GM19099 (cell line): Measurements from ENCODE around the gene AGFG2.

Experiments
- POLR2A ChIP-seq: IDR thresholded peaks from 3 replicates; pipeline ENCODE4 v1.6.1; 2011; ENCODE audit warnings: low read depth; ENCODE audit not compliant: insufficient read length; ENCODE audit errors: extremely low read depth

AGFG2 gene

DNA sequence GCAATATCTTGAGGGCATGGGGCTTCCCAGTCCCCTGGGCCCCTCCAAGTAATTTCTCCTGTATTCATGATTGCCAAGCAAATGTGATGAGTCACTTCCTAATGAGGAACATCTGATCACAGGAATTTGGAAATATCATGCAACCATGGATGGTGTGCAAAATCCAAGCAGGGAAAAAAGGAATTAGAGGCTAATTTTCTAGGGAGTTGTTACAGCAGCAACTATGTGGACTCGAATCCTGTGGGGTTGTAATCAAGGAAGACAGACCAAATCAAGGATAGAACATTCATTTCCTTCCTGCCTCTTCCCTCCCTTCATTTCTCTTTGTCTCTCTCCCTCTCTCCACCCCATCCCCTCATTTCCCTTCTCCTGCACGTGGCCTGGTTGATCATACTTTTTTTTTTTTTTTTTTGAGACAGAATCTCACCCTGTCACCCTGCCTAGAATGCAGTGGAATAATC lies 23.9 kb upstream of the AGFG2 start:
- no peak for TF ChIP-seq POLR2A

DNA sequence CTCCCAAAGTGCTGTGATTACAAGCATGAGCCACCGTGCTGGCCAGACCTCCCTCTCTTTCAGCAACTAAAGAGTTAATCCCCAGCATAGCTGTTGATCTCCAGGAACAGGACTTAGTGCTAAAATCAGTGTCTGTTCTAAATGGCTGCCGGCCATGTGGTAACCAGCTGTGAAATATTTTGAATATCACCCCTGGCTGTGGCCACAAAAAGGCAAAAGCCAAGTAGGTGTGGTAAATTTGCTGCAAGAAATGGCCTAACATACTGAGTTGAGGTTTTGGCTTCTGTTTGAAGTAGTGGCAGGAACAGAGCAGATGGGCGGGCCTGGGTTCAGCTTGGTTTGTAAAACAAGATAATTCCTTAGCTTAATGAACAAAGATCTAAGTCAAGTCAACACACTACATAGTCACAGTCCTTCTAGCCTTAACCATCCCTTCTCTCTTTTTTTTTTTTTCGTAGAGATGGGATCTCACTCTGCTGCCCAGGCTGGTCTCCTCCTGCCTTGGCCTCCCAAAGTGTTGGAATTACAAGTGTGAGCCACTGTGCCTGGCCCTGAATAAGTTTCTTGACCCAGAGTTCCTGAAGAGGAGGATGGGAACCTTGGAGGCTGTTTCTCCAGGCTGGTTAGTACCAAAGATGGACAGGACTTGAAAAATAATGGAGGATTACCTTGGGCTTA lies 22.7 kb upstream of the AGFG2 start:
- TF ChIP-seq POLR2A = no peak

GRCh38 chr7:100517305-100517704 lies 21.7 kb upstream of the AGFG2 start:
- TF ChIP-seq POLR2A = no peak

- no peak for TF ChIP-seq POLR2A
Measured at GRCh38 chr7:100519580-100519979, 19.4 kb upstream of the AGFG2 start.

GRCh38 chr7:100520138-100520537 lies 18.9 kb upstream of the AGFG2 start:
- TF ChIP-seq POLR2A = no peak

GRCh38 chr7:100521076-100521475 lies 17.9 kb upstream of the AGFG2 start:
- TF ChIP-seq POLR2A = no peak

DNA sequence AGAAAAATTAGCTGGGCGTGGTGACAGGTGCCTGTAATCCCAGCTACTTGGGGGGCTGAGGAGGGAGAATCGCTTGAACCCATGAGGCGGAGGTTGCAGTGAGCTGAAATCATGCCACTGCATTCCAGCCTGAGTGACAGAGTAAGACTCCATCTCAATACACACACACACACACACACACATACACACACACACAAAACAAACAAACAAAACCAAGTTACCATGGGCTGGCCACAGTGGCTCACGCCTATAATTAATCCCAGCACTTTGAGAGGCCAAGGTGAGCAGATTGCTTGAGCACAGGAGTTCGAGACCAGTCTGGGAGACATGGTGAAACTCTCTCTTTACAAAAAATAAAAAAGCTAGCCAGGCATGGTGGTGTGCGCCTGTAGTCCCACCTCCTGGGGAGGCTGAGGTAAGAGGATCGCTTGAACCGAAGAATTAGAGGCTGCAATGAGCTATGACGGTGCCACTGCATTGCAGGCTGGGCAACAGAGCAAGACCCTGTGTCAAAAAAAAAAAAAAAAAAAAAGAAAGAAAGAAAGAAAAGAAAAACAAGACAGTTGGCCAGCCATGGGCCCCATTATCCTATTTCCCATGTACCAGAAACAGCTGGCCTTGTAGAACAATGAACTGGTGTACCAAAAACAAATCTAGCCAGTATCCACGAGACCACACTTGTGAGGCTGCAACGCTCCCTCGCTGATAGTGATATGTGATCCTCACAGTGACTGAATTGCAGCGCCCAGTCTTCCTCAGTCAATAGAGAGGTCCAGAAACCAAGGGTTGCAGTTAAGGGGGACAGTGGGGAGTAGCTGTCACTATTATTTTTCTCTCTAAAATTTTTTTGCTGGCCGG lies 6.6 kb upstream of the AGFG2 start:
- no peak for TF ChIP-seq POLR2A

DNA sequence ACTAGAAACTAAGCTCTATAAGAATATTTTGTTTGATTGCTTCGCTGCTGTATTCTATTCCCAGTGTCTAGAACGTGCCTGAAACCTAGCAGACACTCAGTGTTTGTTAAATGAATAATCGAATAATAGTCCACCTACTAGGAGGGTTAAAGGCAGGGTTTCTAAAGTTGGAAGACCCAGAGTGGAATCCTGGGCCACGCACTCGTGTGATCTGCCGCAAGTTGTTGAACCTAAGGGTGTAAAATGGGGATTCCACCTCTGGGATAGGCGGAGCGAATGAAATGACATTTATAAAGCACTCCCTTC lies 702 bp upstream of the AGFG2 start:
- TF ChIP-seq POLR2A = no peak

GRCh38 chr7:100539436-100540006 lies 518 bp downstream of the AGFG2 start:
- no peak for TF ChIP-seq POLR2A

DNA sequence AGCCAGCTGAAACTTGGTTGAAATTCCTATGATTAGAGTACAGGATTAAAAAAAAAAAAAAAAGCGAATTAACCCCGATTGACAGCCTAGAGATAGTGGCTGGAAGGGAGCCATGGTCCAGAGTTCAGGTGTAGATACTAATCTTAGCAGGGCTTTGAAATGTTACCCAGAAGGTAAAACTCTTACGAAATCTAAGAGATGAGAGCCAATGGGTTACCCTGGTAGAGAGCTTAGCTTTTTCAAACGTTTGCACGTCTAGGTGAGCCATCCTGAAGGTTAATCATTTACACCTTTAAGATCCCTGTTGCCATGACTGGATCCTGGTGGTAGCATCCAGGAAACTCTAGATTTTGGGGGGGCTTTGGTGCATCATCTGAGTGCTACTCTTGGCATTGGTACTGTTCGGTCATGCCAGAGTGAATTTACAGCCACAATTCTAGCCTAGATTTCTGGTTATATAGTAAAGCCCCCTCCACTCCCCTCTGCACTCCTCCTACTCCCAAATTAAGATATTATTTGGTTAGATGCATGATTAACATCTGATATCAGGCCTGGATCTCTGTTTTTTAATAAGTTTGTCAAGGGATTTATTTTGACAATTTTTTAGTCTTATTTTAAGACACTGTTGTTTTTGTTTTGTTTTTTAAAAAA lies 1.2 kb downstream of the AGFG2 start:
- no peak for TF ChIP-seq POLR2A

DNA sequence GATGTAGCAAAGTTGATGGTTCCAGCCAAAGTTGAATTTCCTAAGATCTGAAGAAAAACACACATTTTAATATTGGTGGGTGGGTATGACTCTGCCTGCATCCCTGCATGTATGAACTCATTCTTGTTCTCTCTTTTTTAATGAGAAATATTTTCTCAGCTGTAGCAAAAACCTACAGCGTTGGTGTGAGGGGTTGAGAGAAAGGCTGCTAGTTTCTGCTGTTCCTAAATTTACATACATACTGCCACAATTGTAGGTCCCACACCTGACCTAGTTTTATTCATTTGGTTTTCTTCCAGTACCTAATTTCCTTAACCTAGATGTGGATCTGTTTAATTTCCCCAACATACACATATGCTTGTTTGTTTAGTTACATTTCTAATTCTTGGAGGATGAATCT lies 4.6 kb downstream of the AGFG2 start:
- TF ChIP-seq POLR2A = no peak

- TF ChIP-seq POLR2A = no peak
Measured at GRCh38 chr7:100544386-100544785, 5.4 kb downstream of the AGFG2 start.

DNA sequence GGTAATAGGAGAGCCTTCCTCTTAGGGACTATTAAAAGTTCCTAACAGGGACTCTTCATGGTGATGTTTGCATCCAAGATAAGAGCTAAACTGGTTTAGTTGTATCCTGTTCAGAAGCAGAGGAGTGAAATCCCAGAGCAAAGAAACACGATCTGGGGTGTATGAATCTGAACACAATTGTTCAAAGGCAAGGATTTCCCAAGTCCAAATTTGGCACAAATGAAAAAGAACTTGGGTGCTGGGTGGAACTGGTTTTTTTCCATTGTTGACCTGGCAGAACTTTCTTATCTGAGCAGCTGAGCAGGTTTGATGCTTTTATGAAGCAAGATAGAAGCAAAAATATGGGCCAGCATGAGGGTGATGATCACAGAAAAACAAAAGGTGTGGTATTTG lies 6.0 kb downstream of the AGFG2 start:
- no peak for TF ChIP-seq POLR2A

GRCh38 chr7:100545360-100546128 lies 6.5 kb downstream of the AGFG2 start:
- TF ChIP-seq POLR2A = peak; percentile 55
